ENCODE measurements around the gene CNN2. TPM values are rescaled to one million over a fixed set of nuclear protein-coding genes. Genes with fewer than 3 reads are reported as not detected.

CNN2 gene
- total RNA-seq, 1 donor from 2014 or later: 164 TPM

DNA sequence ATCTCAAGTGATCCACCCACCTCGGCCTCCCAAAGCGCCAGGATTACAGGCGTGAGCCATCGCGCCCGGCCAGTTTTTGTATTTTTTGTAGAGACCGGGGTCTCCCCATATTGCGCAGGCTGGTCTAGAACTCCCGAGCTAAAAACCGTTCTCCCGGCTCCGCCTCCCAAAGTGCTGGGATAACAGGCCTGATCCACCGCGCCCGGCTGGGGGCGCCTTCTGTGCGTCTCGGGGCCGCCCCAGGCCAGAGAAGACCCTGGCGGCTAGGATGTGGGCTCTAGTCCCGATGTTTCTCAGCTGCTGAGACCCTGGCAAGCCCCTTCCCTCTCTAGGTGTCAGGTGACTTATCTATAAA lies 44.1 kb downstream of the CNN2 start:
- H3K4me3 ChIP-seq (ENCODE audit: low read depth, low read length): no peak overlapping the region
- TF ChIP-seq, protein P1, sequence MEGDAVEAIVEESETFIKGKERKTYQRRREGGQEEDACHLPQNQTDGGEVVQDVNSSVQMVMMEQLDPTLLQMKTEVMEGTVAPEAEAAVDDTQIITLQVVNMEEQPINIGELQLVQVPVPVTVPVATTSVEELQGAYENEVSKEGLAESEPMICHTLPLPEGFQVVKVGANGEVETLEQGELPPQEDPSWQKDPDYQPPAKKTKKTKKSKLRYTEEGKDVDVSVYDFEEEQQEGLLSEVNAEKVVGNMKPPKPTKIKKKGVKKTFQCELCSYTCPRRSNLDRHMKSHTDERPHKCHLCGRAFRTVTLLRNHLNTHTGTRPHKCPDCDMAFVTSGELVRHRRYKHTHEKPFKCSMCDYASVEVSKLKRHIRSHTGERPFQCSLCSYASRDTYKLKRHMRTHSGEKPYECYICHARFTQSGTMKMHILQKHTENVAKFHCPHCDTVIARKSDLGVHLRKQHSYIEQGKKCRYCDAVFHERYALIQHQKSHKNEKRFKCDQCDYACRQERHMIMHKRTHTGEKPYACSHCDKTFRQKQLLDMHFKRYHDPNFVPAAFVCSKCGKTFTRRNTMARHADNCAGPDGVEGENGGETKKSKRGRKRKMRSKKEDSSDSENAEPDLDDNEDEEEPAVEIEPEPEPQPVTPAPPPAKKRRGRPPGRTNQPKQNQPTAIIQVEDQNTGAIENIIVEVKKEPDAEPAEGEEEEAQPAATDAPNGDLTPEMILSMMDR (conservative IDR thresholded peaks at IDR 0.05; ENCODE audit: low read depth, low read length): peak; percentile 15
- no peak for DNase-seq (ENCODE audit: low read depth)

DNA sequence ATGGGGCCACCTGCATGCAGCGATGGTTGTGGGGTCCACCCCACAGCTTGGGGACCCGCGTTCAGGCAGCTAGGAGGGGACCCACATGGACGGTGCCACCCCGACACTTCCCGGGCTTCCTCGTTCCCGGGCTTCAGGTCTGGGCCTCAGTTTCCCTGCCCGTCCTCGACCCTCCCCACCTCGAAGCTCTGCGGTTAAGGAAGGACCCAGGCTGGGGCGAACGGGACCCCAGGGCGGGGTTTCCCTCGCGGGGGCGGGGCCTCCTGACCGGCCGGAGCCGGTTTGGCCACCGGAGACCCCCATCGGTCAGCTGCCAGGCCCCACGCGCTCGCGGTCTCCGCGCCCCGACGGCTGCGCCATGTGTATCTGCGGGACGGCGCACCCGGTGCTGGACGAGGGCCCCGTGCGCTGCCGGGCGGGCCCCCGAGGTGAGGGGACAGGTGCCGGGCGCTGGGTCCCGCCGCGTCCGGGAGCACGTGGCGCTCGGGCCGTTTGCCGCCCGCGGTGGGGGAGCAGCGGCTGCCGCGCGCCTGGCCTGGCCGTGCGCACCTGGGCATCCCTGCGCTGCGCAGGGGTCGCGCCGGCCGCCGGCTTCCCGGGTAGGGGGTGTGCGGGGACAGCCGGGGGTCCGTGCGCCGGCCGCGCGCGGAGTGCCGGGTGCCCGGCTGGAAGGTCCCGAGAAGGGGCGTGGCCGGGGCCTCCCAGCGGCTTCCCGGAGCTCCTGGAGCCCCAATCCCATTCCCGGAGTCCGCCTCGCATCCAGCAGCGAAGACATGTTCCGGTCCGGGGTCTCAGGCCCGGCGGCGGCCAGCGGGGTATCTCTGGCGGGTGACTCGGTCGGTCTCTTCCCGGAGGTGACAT lies 44.8 kb downstream of the CNN2 start:
- H3K4me3 ChIP-seq (ENCODE audit: low read depth, low read length): no peak overlapping the region
- TF ChIP-seq, protein P1 (conservative IDR thresholded peaks at IDR 0.05; ENCODE audit: low read depth, low read length): no peak
- no peak for DNase-seq (ENCODE audit: low read depth)

DNA sequence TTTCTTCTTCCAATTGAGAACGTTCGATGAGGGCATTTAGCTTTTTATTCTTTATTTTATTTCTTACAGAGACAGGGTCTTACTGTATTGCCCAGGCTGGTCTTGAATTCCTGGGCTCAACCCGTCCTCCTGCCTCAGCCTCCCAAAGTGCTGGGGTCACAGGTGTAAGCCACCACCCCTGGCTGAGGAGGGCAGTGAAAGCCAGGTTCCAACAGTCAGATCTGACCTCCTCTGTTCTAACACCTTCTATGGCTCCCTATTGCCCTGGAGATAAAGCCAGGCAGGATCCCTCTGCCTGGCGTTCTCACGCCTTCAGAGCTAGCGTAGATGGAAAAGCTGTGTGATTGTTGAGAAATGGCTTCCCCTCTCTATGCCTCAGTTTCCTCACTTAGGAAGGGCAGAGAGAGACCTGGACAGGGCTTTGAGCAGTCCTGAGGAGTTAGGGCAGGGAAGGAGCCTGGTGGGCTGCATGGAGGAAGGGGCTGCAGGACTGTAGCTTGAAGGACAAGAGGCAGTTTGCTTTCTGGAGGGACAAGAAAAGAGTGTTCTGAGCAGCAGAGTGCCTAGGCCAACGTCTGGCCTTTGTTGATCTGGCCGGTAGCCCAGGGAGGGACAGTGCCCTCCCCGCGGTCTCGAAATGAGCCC lies 46.1 kb downstream of the CNN2 start:
- TF ChIP-seq, protein P1 (conservative IDR thresholded peaks at IDR 0.05; ENCODE audit: low read depth, low read length): no peak
- H3K4me3 ChIP-seq (ENCODE audit: low read depth, low read length): no peak overlapping the region
- DNase-seq (ENCODE audit: low read depth): no peak

DNA sequence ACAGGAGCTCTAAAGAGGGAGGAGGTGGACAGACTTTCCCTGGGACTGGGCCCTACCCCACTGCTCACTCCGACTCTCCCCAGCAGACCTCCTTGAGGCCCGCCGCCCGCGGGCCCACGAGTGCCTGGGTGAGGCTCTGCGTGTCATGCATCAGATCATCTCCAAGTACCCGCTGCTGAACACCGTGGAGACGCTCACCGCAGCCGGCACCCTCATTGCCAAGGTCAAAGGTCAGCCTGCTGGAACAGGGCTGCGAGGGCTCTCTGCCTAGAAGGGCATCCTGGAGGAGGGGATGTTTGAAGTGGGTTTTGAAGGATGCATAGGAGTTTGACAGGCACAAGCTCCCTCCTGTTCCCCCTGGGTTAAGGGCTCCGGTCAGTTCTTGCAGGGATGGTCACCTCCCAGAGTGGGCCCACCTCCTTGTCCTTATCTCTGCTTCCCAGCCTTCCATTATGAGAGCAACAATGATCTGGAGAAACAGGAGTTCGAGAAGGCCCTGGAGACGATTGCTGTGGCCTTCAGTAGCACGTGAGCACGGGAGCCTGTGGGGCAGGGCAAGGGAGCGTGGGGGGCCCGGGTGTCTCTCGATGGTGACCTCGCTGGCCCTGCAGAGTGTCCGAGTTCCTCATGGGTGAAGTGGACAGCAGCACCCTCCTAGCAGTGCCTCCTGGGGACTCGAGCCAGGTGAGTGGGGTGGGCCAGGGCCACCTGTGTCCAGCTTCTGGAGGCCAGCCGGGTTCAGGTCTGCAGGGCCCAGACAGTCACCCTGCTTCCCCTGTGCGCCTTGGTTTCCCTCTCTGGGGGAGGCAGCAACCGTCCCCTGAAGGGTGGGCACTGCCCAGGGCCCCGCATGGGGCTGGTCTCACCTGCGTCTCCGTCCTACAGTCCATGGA lies 46.9 kb downstream of the CNN2 start:
- no peak for DNase-seq (ENCODE audit: low read depth)
- TF ChIP-seq, protein P1 (conservative IDR thresholded peaks at IDR 0.05; ENCODE audit: low read depth, low read length): no peak
- H3K4me3 ChIP-seq (ENCODE audit: low read depth, low read length): no peak overlapping the region

DNA sequence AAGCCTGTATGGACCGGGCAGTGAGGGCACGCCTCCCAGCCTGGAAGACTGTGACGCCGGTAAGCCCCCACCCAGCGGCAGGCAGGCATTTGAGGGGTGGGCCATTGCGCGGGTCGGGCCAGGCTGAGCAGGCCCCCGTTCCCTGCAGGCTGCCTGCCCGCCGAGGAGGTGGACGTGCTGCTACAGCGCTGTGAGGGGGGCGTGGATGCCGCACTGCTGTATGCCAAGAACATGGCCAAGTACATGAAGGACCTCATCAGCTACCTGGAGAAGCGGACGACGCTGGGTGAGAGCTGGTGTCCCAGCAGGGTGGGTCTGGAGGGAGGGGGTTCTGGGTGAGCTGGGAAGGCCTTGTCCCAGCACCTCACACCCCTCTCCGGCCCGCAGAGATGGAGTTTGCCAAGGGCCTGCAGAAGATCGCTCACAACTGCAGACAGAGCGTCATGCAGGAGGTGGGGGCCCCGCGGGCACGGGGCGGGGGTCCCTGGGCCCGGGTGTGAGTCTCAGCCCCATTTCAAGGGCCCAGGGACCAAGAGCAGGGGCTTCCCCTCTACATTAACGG lies 47.6 kb downstream of the CNN2 start:
- H3K4me3 ChIP-seq (ENCODE audit: low read depth, low read length): no peak overlapping the region
- DNase-seq (ENCODE audit: low read depth): no peak
- TF ChIP-seq, protein P1 (conservative IDR thresholded peaks at IDR 0.05; ENCODE audit: low read depth, low read length): no peak

DNA sequence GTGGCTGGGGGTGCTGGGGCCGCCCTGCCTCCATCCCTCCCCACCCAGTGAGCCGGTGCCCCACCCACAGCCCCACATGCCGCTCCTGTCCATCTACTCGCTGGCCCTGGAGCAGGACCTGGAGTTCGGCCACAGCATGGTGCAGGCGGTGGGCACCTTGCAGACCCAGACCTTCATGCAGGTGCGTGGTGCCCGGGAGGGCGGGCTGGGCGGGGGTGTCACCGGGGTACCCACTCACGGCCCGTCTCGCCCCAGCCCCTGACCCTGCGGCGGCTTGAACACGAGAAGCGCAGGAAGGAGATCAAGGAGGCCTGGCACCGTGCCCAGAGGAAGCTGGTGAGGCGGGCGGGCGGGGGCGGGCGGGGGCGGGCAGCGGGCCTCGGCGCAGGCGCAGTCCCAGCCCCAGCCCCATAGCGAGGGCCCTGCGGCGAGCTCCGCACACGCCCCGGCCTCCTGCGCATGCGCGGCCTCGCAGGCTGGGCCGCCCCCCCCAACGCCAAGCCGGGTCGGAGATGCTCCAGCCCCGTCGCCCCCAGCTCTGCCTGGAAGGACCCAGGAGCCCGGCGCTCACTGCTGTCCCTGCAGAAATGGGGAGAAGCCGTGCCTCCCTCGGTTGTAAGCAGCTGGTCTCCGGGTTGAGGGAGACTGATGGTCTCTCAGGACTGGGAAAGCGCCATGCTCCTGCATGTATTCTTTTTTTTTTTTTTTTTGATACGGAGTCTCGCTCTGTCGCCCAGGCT lies 48.3 kb downstream of the CNN2 start:
- DNase-seq (ENCODE audit: low read depth): no peak
- TF ChIP-seq, protein P1 (conservative IDR thresholded peaks at IDR 0.05; ENCODE audit: low read depth, low read length): no peak
- peak overlapping the region; percentile 27 for H3K4me3 ChIP-seq (ENCODE audit: low read depth, low read length)

Measured in epithelial cell of proximal tubule (primary cell).